Fibroblast of mammary gland (primary cell): ENCODE results near the gene NDUFAF8.

Source experiments
- DNase-seq: peaks from one replicate; pipeline ENCODE4 v3.0.0-alpha.2; 2010; ENCODE audit warnings: low read depth
- H3K4me3 ChIP-seq: 2 replicates; pipeline ENCODE4 v1.5.1; 2011; ENCODE audit warnings: low read depth, mild to moderate bottlenecking, low read length, moderate library complexity; ENCODE audit not compliant: control insufficient read depth
- CTCF ChIP-seq: conservative IDR thresholded peaks from 2 replicates; pipeline ENCODE4 v1.5.1; 2011; ENCODE audit warnings: low read depth, low read length, inconsistent platforms; ENCODE audit not compliant: control insufficient read depth, insufficient read depth

NDUFAF8 gene

GRCh38 chr17:81237591-81238489, 1.3 kb upstream of the NDUFAF8 start:
- DNase-seq: no peak
- no peak for TF ChIP-seq CTCF
- peak overlapping the region; percentile 61 for H3K4me3 ChIP-seq

GRCh38 chr17:81238490-81238814, 666 bp upstream of the NDUFAF8 start:
- H3K4me3 ChIP-seq: peak overlapping the region; percentile 61
- TF ChIP-seq CTCF: no peak
- no peak for DNase-seq

GRCh38 chr17:81239714-81240555, 817 bp downstream of the NDUFAF8 start:
- TF ChIP-seq CTCF: no peak
- peak overlapping the region; percentile 67 for H3K4me3 ChIP-seq
- no peak for DNase-seq

- TF ChIP-seq CTCF: no peak
- DNase-seq: no peak
- no peak overlapping the region for H3K4me3 ChIP-seq
These were observed 1.6 kb downstream of the NDUFAF8 start for GRCh38 chr17:81240761-81241160.

- no peak overlapping the region for H3K4me3 ChIP-seq
- DNase-seq: no peak
- no peak for TF ChIP-seq CTCF
These were observed 2.1 kb downstream of the NDUFAF8 start for GRCh38 chr17:81241203-81241602.

GRCh38 chr17:81241648-81242420, 2.7 kb downstream of the NDUFAF8 start:
- H3K4me3 ChIP-seq: no peak overlapping the region
- TF ChIP-seq CTCF: peak; percentile 67
- peak; percentile 41 for DNase-seq
